GM23338 (cell line): Measurements from ENCODE around the gene MED13L. TPM values are rescaled to one million over a fixed set of nuclear protein-coding genes. Genes with fewer than 3 reads are reported as not detected.

Source experiments
- ATAC-seq: fragments of 200-7000 bp; cut with Tn5 transposase; 3 replicates; pipeline ENCODE4 v1.9.1; 2020
- DNase-seq: peaks from one replicate; pipeline ENCODE4 v3.0.0-alpha.2; 2015; ENCODE audit warnings: low spot score
- H2AFZ ChIP-seq: fragments of 200-600 bp; sonication (generic); 2 replicates; pipeline ENCODE4 v1.8.0; 2016; ENCODE audit warnings: antibody characterized with exemption, mild to moderate bottlenecking, moderate library complexity
- H3F3A ChIP-seq: fragments of 200-600 bp; sonication (generic); replicated peaks from 2 replicates; pipeline ENCODE4 v1.8.0; 2017; ENCODE audit warnings: antibody characterized with exemption, mixed run types, low read depth
- H3K27ac ChIP-seq: fragments of 200-600 bp; sonication (generic); 2 replicates; pipeline ENCODE4 v1.6.1; 2016; ENCODE audit warnings: low read depth
- H3K27me3 ChIP-seq: fragments of 200-600 bp; sonication (generic); 2 replicates; pipeline ENCODE4 v1.8.0; 2016; ENCODE audit warnings: mild to moderate bottlenecking, mixed run types, moderate library complexity; ENCODE audit not compliant: insufficient read depth
- H3K36me3 ChIP-seq: fragments of 200-600 bp; sonication (generic); 2 replicates; pipeline ENCODE4 v1.8.0; 2016; ENCODE audit warnings: mild to moderate bottlenecking; ENCODE audit not compliant: insufficient read depth
- H3K4me1 ChIP-seq: fragments of 200-600 bp; sonication (generic); 2 replicates; pipeline ENCODE4 v1.8.0; 2016; ENCODE audit warnings: mild to moderate bottlenecking, moderate library complexity; ENCODE audit not compliant: insufficient read depth
- H3K4me2 ChIP-seq: fragments of 200-600 bp; sonication (generic); 2 replicates; pipeline ENCODE4 v1.7.1; 2017; ENCODE audit warnings: mixed run types
- H3K4me3 ChIP-seq: fragments of 200-600 bp; sonication (generic); 2 replicates; pipeline ENCODE4 v1.6.1; 2016; ENCODE audit warnings: mixed run types
- H3K79me2 ChIP-seq: fragments of 200-600 bp; sonication (generic); replicated peaks from 2 replicates; pipeline ENCODE4 v1.8.0; 2017; ENCODE audit warnings: mild to moderate bottlenecking; ENCODE audit not compliant: insufficient read depth
- H3K9me2 ChIP-seq: fragments of 200-600 bp; sonication (generic); 2 replicates; pipeline ENCODE4 v1.8.0; 2017; ENCODE audit not compliant: insufficient read depth
- H4K20me1 ChIP-seq: fragments of 200-600 bp; sonication (generic); replicated peaks from 2 replicates; pipeline ENCODE4 v1.8.0; 2017; ENCODE audit warnings: mild to moderate bottlenecking; ENCODE audit not compliant: insufficient read depth
- H3K27ac Mint-ChIP-seq: 2 replicates; pipeline ENCODE4 v1.8.0; 2020; ENCODE audit warnings: inconsistent platforms, mild to moderate bottlenecking, moderate library complexity, mixed read lengths
- H3K27me3 Mint-ChIP-seq: 3 replicates; pipeline ENCODE4 v1.8.0; 2022; ENCODE audit warnings: low read depth, mild to moderate bottlenecking, moderate library complexity, mixed read lengths, inconsistent platforms; ENCODE audit not compliant: insufficient read depth, poor library complexity
- H3K36me3 Mint-ChIP-seq: 3 replicates; pipeline ENCODE4 v1.8.0; 2021; ENCODE audit warnings: low read depth, mild to moderate bottlenecking, inconsistent platforms, moderate library complexity, mixed read lengths
- H3K4me1 Mint-ChIP-seq: 3 replicates; pipeline ENCODE4 v1.8.0; 2020; ENCODE audit warnings: mild to moderate bottlenecking, inconsistent platforms, mixed read lengths
- H3K4me3 Mint-ChIP-seq: 3 replicates; pipeline ENCODE4 v1.8.0; 2021; ENCODE audit warnings: moderate library complexity, mild to moderate bottlenecking, inconsistent platforms, mixed read lengths
- H3K9me3 Mint-ChIP-seq: 3 replicates; pipeline ENCODE4 v1.8.0; 2020; ENCODE audit warnings: moderate library complexity, mild to moderate bottlenecking, inconsistent platforms, mixed read lengths
- CREB1 ChIP-seq: fragments of 250-450 bp; sonication (Bioruptor Pico); IDR thresholded peaks from 2 replicates; pipeline ENCODE4 v1.5.0; 2020; ENCODE audit warnings: low read depth, mild to moderate bottlenecking, moderate library complexity
- EZH2 ChIP-seq: fragments of 200-600 bp; sonication (generic); IDR thresholded peaks from one replicate; pipeline ENCODE4 v1.8.0; 2017; ENCODE audit warnings: antibody characterized with exemption, mild to moderate bottlenecking, low read depth; ENCODE audit not compliant: unreplicated experiment
- EZH2phosphoT487 ChIP-seq: fragments of 200-600 bp; sonication (generic); IDR thresholded peaks from one replicate; pipeline ENCODE4 v1.8.1; 2018; ENCODE audit warnings: antibody characterized with exemption; ENCODE audit not compliant: unreplicated experiment
- JUNB ChIP-seq: IDR thresholded peaks from one replicate; pipeline ENCODE4 v1.6.1; 2016; ENCODE audit warnings: antibody characterized with exemption; ENCODE audit not compliant: unreplicated experiment
- NANOG ChIP-seq: IDR thresholded peaks from 2 replicates; pipeline ENCODE4 v1.6.1; 2016; ENCODE audit warnings: antibody characterized with exemption, borderline replicate concordance
- POLR2AphosphoS5 ChIP-seq: IDR thresholded peaks from 2 replicates; pipeline ENCODE4 v1.6.1; 2016; ENCODE audit warnings: antibody characterized with exemption, low read depth
- STAT1 ChIP-seq: IDR thresholded peaks from one replicate; pipeline ENCODE4 v1.6.1; 2016; ENCODE audit warnings: antibody characterized with exemption; ENCODE audit not compliant: unreplicated experiment
- ZNF114 ChIP-seq: fragments of 250-450 bp; sonication (Bioruptor Pico); IDR thresholded peaks from 2 replicates; pipeline ENCODE4 v1.5.0; 2020; ENCODE audit warnings: mild to moderate bottlenecking, moderate library complexity
- ZNF331 ChIP-seq: fragments of 250-450 bp; sonication (Bioruptor Pico); IDR thresholded peaks from 2 replicates; pipeline ENCODE4 v1.5.0; 2020; ENCODE audit warnings: low read depth, mild to moderate bottlenecking, moderate library complexity
- polyA plus RNA-seq: library from polyadenylated mRNA; unstranded; fragments of >200 nt; fragmentation: Nextera tagmentation; extraction: Ambion mirVana; gene quantifications from 2 replicates; pipeline ENCODE4 v1.2.1, GENCODE V29; 2016
- total RNA-seq: library from RNA; depleted of rRNA; stranded (reverse); fragments of >200 nt; shearing (Covaris generic); gene quantifications from 2 replicates; pipeline ENCODE4 v1.2.3, GENCODE V29; 2014
- TF ChIP-seq, protein P1 (sequence below): IDR thresholded peaks from one replicate; pipeline ENCODE4 v1.6.1; 2018; ENCODE audit warnings: antibody characterized with exemption; ENCODE audit not compliant: unreplicated experiment
- TF ChIP-seq, protein P2 (sequence below), 2 experiments: fragments of 200-600 bp in 1 of 2; sonication (generic) in 1 of 2; conservative IDR thresholded peaks; 2 replicates each; pipeline versions ENCODE4 v1.5.1 to v1.6.1; 2016 to 2017; ENCODE audit warnings: antibody characterized with exemption in 2 of 2, low read depth in 2 of 2, mild to moderate bottlenecking in 2 of 2, moderate library complexity in 1 of 2
- TF ChIP-seq, protein P3 (sequence below): fragments of 250-450 bp; sonication (Bioruptor Pico); IDR thresholded peaks from 2 replicates; pipeline ENCODE4 v1.5.0; 2020; ENCODE audit warnings: mild to moderate bottlenecking, moderate library complexity
- TF ChIP-seq, protein P4 (sequence below): IDR thresholded peaks from 2 replicates; pipeline ENCODE4 v1.6.1; 2016; ENCODE audit warnings: antibody characterized with exemption

MED13L gene
- total and polyA plus RNA-seq, 2 experiments from 2014 or later = 20.9 to 73.6 TPM

DNA sequence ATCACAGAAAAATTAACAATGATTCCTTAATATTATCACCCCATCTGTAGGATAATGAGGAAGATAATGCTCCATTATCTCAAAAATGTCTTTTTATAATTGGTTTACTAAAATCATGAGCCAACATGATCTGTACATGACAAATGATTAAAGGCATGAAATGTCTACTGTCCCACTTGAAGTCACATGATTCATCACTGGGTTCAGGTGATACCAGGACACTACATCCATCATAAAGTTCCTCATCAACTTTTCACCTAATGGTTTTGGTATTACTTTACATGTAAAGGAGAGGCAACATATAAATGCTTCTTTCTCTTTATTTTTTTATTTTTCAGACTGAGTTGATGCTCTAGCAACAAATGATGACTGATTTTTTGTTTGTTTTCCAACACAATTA, 313.3 kb downstream of the MED13L start:
- peaks cover 7% of the 10 kb centered on the region for H3K36me3 ChIP-seq
- H3K9me3 Mint-ChIP-seq = no peaks in the 10 kb centered on the region
- no peak overlapping the region for H2AFZ ChIP-seq
- no peaks in the 10 kb centered on the region for H4K20me1 ChIP-seq
- no peaks in the 10 kb centered on the region for H3F3A ChIP-seq
- no peak overlapping the region for H3K27ac ChIP-seq
- H3K4me3 Mint-ChIP-seq = no peak overlapping the region
- H3K4me3 ChIP-seq = no peak overlapping the region
- no peak for ATAC-seq
- peaks cover 42% of the 10 kb centered on the region for H3K36me3 Mint-ChIP-seq
- no peaks in the 10 kb centered on the region for H3K79me2 ChIP-seq
- no peaks in the 10 kb centered on the region for H3K4me1 Mint-ChIP-seq
- no peaks in the 10 kb centered on the region for H3K9me2 ChIP-seq
- TF ChIP-seq CREB1 (CRISPR knock-in tag) (no peak), POLR2AphosphoS5 (no peak), STAT1 (no peak), JUNB (no peak), EZH2 (no peak), NANOG (no peak), ZNF331 (CRISPR knock-in tag) (no peak), ZNF114 (no peak), EZH2phosphoT487 (no peak)
- TF ChIP-seq, protein P1, sequence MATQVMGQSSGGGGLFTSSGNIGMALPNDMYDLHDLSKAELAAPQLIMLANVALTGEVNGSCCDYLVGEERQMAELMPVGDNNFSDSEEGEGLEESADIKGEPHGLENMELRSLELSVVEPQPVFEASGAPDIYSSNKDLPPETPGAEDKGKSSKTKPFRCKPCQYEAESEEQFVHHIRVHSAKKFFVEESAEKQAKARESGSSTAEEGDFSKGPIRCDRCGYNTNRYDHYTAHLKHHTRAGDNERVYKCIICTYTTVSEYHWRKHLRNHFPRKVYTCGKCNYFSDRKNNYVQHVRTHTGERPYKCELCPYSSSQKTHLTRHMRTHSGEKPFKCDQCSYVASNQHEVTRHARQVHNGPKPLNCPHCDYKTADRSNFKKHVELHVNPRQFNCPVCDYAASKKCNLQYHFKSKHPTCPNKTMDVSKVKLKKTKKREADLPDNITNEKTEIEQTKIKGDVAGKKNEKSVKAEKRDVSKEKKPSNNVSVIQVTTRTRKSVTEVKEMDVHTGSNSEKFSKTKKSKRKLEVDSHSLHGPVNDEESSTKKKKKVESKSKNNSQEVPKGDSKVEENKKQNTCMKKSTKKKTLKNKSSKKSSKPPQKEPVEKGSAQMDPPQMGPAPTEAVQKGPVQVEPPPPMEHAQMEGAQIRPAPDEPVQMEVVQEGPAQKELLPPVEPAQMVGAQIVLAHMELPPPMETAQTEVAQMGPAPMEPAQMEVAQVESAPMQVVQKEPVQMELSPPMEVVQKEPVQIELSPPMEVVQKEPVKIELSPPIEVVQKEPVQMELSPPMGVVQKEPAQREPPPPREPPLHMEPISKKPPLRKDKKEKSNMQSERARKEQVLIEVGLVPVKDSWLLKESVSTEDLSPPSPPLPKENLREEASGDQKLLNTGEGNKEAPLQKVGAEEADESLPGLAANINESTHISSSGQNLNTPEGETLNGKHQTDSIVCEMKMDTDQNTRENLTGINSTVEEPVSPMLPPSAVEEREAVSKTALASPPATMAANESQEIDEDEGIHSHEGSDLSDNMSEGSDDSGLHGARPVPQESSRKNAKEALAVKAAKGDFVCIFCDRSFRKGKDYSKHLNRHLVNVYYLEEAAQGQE = no peak
- TF ChIP-seq, protein P2, sequence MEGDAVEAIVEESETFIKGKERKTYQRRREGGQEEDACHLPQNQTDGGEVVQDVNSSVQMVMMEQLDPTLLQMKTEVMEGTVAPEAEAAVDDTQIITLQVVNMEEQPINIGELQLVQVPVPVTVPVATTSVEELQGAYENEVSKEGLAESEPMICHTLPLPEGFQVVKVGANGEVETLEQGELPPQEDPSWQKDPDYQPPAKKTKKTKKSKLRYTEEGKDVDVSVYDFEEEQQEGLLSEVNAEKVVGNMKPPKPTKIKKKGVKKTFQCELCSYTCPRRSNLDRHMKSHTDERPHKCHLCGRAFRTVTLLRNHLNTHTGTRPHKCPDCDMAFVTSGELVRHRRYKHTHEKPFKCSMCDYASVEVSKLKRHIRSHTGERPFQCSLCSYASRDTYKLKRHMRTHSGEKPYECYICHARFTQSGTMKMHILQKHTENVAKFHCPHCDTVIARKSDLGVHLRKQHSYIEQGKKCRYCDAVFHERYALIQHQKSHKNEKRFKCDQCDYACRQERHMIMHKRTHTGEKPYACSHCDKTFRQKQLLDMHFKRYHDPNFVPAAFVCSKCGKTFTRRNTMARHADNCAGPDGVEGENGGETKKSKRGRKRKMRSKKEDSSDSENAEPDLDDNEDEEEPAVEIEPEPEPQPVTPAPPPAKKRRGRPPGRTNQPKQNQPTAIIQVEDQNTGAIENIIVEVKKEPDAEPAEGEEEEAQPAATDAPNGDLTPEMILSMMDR (conservative IDR thresholded peaks at IDR 0.05; ENCODE audit: low read depth in 2 of 2) = no peak
- TF ChIP-seq, protein P3, sequence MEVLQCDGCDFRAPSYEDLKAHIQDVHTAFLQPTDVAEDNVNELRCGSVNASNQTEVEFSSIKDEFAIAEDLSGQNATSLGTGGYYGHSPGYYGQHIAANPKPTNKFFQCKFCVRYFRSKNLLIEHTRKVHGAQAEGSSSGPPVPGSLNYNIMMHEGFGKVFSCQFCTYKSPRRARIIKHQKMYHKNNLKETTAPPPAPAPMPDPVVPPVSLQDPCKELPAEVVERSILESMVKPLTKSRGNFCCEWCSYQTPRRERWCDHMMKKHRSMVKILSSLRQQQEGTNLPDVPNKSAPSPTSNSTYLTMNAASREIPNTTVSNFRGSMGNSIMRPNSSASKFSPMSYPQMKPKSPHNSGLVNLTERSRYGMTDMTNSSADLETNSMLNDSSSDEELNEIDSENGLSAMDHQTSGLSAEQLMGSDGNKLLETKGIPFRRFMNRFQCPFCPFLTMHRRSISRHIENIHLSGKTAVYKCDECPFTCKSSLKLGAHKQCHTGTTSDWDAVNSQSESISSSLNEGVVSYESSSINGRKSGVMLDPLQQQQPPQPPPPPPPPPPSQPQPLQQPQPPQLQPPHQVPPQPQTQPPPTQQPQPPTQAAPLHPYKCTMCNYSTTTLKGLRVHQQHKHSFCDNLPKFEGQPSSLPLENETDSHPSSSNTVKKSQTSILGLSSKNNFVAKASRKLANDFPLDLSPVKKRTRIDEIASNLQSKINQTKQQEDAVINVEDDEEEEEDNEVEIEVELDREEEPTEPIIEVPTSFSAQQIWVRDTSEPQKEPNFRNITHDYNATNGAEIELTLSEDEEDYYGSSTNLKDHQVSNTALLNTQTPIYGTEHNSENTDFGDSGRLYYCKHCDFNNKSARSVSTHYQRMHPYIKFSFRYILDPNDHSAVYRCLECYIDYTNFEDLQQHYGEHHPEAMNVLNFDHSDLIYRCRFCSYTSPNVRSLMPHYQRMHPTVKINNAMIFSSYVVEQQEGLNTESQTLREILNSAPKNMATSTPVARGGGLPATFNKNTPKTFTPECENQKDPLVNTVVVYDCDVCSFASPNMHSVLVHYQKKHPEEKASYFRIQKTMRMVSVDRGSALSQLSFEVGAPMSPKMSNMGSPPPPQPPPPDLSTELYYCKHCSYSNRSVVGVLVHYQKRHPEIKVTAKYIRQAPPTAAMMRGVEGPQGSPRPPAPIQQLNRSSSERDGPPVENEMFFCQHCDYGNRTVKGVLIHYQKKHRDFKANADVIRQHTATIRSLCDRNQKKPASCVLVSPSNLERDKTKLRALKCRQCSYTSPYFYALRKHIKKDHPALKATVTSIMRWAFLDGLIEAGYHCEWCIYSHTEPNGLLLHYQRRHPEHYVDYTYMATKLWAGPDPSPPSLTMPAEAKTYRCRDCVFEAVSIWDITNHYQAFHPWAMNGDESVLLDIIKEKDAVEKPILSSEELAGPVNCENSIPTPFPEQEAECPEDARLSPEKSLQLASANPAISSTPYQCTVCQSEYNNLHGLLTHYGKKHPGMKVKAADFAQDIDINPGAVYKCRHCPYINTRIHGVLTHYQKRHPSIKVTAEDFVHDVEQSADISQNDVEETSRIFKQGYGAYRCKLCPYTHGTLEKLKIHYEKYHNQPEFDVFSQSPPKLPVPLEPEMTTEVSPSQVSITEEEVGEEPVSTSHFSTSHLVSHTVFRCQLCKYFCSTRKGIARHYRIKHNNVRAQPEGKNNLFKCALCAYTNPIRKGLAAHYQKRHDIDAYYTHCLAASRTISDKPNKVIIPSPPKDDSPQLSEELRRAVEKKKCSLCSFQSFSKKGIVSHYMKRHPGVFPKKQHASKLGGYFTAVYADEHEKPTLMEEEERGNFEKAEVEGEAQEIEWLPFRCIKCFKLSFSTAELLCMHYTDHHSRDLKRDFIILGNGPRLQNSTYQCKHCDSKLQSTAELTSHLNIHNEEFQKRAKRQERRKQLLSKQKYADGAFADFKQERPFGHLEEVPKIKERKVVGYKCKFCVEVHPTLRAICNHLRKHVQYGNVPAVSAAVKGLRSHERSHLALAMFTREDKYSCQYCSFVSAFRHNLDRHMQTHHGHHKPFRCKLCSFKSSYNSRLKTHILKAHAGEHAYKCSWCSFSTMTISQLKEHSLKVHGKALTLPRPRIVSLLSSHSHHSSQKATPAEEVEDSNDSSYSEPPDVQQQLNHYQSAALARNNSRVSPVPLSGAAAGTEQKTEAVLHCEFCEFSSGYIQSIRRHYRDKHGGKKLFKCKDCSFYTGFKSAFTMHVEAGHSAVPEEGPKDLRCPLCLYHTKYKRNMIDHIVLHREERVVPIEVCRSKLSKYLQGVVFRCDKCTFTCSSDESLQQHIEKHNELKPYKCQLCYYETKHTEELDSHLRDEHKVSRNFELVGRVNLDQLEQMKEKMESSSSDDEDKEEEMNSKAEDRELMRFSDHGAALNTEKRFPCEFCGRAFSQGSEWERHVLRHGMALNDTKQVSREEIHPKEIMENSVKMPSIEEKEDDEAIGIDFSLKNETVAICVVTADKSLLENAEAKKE (CRISPR knock-in tag) = no peak
- TF ChIP-seq, protein P4, sequence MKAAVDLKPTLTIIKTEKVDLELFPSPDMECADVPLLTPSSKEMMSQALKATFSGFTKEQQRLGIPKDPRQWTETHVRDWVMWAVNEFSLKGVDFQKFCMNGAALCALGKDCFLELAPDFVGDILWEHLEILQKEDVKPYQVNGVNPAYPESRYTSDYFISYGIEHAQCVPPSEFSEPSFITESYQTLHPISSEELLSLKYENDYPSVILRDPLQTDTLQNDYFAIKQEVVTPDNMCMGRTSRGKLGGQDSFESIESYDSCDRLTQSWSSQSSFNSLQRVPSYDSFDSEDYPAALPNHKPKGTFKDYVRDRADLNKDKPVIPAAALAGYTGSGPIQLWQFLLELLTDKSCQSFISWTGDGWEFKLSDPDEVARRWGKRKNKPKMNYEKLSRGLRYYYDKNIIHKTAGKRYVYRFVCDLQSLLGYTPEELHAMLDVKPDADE = no peak
- H3K4me1 ChIP-seq = no peaks in the 10 kb centered on the region
- H3K27ac Mint-ChIP-seq = no peak overlapping the region
- no peak for DNase-seq
- peaks cover 3% of the 10 kb centered on the region for H3K27me3 Mint-ChIP-seq
- no peaks in the 10 kb centered on the region for H3K27me3 ChIP-seq
- no peak overlapping the region for H3K4me2 ChIP-seq
